ENCODE results near the gene SDHC. TPM values are rescaled to one million over a fixed set of nuclear protein-coding genes. Genes with fewer than 3 reads are reported as not detected.

The SDHC gene
- total RNA-seq, 1 donor: 20.3 TPM

GRCh38 chr1:161357073-161357472 lies 42.9 kb downstream of the SDHC start:
- H3K4me3 ChIP-seq (ENCODE audit: low read depth, low read length): no peak overlapping the region
- DNase-seq (ENCODE audit: low read depth): no peak
- TF ChIP-seq CTCF (IDR thresholded peaks at IDR 0.05; ENCODE audit: insufficient read depth, low read depth, low read length): no peak

- TF ChIP-seq CTCF (IDR thresholded peaks at IDR 0.05; ENCODE audit: insufficient read depth, low read depth, low read length): no peak
- no peak overlapping the region for H3K4me3 ChIP-seq (ENCODE audit: low read depth, low read length)
- DNase-seq (ENCODE audit: low read depth): no peak
Observed at GRCh38 chr1:161359291-161359690, 45.1 kb downstream of the SDHC start.

- no peak for TF ChIP-seq CTCF (IDR thresholded peaks at IDR 0.05; ENCODE audit: insufficient read depth, low read depth, low read length)
- DNase-seq (ENCODE audit: low read depth): no peak
- no peak overlapping the region for H3K4me3 ChIP-seq (ENCODE audit: low read depth, low read length)
Observed at GRCh38 chr1:161364332-161364731, 50.2 kb downstream of the SDHC start.

GRCh38 chr1:161365207-161365606 lies 51.0 kb downstream of the SDHC start:
- H3K4me3 ChIP-seq (ENCODE audit: low read depth, low read length): no peak overlapping the region
- TF ChIP-seq CTCF (IDR thresholded peaks at IDR 0.05; ENCODE audit: insufficient read depth, low read depth, low read length): no peak
- no peak for DNase-seq (ENCODE audit: low read depth)

- no peak within 1 kb of the TSS for H3K4me3 ChIP-seq (ENCODE audit: low read depth, low read length)
- TF ChIP-seq CTCF (IDR thresholded peaks at IDR 0.05; ENCODE audit: insufficient read depth, low read depth, low read length): no peak
- DNase-seq (ENCODE audit: low read depth): peak; percentile 70
Observed at GRCh38 chr1:161367684-161368400, 53.7 kb downstream of the SDHC start, which contains the start of gene CFAP126. Gene CFAP126 (minus strand): TSS chr1:161367876. CDS start chr1:161367868, 8 bp downstream.

- no peak for TF ChIP-seq CTCF (IDR thresholded peaks at IDR 0.05; ENCODE audit: insufficient read depth, low read depth, low read length)
- DNase-seq (ENCODE audit: low read depth): no peak
- no peak overlapping the region for H3K4me3 ChIP-seq (ENCODE audit: low read depth, low read length)
Observed at GRCh38 chr1:161373442-161373841, 59.3 kb downstream of the SDHC start.

GRCh38 chr1:161374373-161374772 lies 60.2 kb downstream of the SDHC start:
- peak; percentile 14 for DNase-seq (ENCODE audit: low read depth)
- TF ChIP-seq CTCF (IDR thresholded peaks at IDR 0.05; ENCODE audit: insufficient read depth, low read depth, low read length): peak; percentile 33

More at GRCh38 chr1:161374373-161374772, 60.2 kb downstream of the SDHC start:
- no peak overlapping the region for H3K4me3 ChIP-seq (ENCODE audit: low read depth, low read length)

Measured in fibroblast of villous mesenchyme (primary cell).